ENCODE measurements around the gene JAK1. TPM values are rescaled to one million over a fixed set of nuclear protein-coding genes. Genes with fewer than 3 reads are reported as not detected.

The JAK1 gene
- total RNA-seq, 1 experiment from 2014 or later, result 27.8 TPM

DNA sequence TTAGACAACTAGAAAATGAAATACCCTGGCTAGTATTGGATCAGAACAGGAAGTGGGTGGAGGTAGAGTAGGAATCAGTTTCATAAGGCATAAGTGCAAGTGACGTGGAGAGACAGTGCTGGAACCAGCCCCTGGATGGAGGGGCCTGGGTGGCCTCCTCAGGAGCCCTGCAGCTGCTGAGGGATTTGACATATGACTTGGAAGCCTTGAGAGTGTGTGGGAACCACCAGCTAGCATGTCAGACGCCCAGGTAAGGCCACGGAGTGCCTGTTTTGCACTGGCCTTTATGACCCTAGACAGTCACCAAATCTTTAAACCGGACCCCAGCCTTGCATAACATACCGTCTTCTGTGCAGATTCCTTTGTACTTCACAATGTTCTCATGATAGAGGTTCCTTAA, 127.1 kb downstream of the JAK1 start:
- no peak for DNase-seq (ENCODE audit: low spot score)
- no peaks in the 10 kb centered on the region for H3K27me3 Mint-ChIP-seq (ENCODE audit: low read depth)
- H3K4me1 Mint-ChIP-seq, result peaks cover 6% of the 10 kb centered on the region
- TF ChIP-seq TEAD1 (CRISPR knock-in tag; IDR thresholded peaks at IDR 0.05), result no peak
- no peak for TF ChIP-seq HMGA2 (CRISPR knock-in tag; IDR thresholded peaks at IDR 0.05)
- TF ChIP-seq, protein P1, sequence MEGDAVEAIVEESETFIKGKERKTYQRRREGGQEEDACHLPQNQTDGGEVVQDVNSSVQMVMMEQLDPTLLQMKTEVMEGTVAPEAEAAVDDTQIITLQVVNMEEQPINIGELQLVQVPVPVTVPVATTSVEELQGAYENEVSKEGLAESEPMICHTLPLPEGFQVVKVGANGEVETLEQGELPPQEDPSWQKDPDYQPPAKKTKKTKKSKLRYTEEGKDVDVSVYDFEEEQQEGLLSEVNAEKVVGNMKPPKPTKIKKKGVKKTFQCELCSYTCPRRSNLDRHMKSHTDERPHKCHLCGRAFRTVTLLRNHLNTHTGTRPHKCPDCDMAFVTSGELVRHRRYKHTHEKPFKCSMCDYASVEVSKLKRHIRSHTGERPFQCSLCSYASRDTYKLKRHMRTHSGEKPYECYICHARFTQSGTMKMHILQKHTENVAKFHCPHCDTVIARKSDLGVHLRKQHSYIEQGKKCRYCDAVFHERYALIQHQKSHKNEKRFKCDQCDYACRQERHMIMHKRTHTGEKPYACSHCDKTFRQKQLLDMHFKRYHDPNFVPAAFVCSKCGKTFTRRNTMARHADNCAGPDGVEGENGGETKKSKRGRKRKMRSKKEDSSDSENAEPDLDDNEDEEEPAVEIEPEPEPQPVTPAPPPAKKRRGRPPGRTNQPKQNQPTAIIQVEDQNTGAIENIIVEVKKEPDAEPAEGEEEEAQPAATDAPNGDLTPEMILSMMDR (IDR thresholded peaks at IDR 0.05), result no peak
- TF ChIP-seq, protein P2, sequence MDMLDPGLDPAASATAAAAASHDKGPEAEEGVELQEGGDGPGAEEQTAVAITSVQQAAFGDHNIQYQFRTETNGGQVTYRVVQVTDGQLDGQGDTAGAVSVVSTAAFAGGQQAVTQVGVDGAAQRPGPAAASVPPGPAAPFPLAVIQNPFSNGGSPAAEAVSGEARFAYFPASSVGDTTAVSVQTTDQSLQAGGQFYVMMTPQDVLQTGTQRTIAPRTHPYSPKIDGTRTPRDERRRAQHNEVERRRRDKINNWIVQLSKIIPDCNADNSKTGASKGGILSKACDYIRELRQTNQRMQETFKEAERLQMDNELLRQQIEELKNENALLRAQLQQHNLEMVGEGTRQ (CRISPR knock-in tag; IDR thresholded peaks at IDR 0.05), result no peak
- no peak for TF ChIP-seq ZNF263 (CRISPR knock-in tag; IDR thresholded peaks at IDR 0.05; ENCODE audit: low read depth)
- TF ChIP-seq, protein P3, sequence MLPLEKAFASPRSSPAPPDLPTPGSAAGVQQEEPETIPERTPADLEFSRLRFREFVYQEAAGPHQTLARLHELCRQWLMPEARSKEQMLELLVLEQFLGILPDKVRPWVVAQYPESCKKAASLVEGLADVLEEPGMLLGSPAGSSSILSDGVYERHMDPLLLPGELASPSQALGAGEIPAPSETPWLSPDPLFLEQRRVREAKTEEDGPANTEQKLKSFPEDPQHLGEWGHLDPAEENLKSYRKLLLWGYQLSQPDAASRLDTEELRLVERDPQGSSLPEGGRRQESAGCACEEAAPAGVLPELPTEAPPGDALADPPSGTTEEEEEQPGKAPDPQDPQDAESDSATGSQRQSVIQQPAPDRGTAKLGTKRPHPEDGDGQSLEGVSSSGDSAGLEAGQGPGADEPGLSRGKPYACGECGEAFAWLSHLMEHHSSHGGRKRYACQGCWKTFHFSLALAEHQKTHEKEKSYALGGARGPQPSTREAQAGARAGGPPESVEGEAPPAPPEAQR (CRISPR knock-in tag; IDR thresholded peaks at IDR 0.05), result no peak
- TF ChIP-seq, protein P4, sequence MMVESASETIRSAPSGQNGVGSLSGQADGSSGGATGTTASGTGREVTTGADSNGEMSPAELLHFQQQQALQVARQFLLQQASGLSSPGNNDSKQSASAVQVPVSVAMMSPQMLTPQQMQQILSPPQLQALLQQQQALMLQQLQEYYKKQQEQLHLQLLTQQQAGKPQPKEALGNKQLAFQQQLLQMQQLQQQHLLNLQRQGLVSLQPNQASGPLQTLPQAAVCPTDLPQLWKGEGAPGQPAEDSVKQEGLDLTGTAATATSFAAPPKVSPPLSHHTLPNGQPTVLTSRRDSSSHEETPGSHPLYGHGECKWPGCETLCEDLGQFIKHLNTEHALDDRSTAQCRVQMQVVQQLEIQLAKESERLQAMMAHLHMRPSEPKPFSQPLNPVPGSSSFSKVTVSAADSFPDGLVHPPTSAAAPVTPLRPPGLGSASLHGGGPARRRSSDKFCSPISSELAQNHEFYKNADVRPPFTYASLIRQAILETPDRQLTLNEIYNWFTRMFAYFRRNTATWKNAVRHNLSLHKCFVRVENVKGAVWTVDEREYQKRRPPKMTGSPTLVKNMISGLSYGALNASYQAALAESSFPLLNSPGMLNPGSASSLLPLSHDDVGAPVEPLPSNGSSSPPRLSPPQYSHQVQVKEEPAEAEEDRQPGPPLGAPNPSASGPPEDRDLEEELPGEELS (CRISPR knock-in tag; IDR thresholded peaks at IDR 0.05), result no peak
- TF ChIP-seq, protein P5, sequence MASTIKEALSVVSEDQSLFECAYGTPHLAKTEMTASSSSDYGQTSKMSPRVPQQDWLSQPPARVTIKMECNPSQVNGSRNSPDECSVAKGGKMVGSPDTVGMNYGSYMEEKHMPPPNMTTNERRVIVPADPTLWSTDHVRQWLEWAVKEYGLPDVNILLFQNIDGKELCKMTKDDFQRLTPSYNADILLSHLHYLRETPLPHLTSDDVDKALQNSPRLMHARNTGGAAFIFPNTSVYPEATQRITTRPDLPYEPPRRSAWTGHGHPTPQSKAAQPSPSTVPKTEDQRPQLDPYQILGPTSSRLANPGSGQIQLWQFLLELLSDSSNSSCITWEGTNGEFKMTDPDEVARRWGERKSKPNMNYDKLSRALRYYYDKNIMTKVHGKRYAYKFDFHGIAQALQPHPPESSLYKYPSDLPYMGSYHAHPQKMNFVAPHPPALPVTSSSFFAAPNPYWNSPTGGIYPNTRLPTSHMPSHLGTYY (CRISPR knock-in tag; IDR thresholded peaks at IDR 0.05), result no peak
- no peak for TF ChIP-seq NFYB (CRISPR knock-in tag; conservative IDR thresholded peaks at IDR 0.05; ENCODE audit: low read depth)
- peaks cover 27% of the 10 kb centered on the region for H3K36me3 Mint-ChIP-seq
- CTCF ChIA-PET, result no interaction called here
- POLR2A ChIA-PET, result interaction anchor here (0.7 kb wide), 1 partner anchor 578 kb away, joined by 5 read pairs; no protein-coding TSS in a partner anchor
- no peak for ATAC-seq
- no peaks in the 10 kb centered on the region for H3K9me3 Mint-ChIP-seq
- no peak overlapping the region for H3K4me3 Mint-ChIP-seq
- H3K27ac Mint-ChIP-seq, result 0 out of 2 replicates have a peak overlapping the region, but pooled peaks have one; percentile 20

DNA sequence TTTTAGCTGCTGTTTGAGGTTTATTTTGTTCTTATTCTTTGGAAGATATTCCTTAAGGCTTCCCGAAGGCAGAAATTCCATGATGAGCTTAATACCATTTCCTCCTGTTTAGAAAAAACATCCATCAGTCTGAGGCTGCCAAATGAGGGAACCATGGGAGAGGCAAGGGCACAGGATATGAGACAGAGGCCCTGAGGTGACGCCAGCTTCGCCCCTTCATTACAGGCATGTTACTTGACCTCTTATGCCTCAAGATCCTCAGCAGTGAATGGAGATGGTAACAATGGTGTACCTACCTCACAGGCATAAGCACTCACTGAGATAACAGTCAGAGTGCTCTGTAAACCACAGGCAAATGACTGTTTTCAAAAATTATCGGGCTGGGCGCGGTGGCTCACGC, 127.9 kb downstream of the JAK1 start:
- H3K36me3 Mint-ChIP-seq, result peaks cover 27% of the 10 kb centered on the region
- DNase-seq (ENCODE audit: low spot score), result no peak
- H3K4me3 Mint-ChIP-seq, result no peak overlapping the region
- POLR2A ChIA-PET, result interaction anchor here (0.7 kb wide), 1 partner anchor 577 kb away, joined by 5 read pairs; no protein-coding TSS in a partner anchor
- peaks cover 6% of the 10 kb centered on the region for H3K4me1 Mint-ChIP-seq
- H3K27ac Mint-ChIP-seq, result 0 out of 2 replicates have a peak overlapping the region, but pooled peaks have one; percentile 28
- CTCF ChIA-PET, result no interaction called here
- H3K27me3 Mint-ChIP-seq (ENCODE audit: low read depth), result no peaks in the 10 kb centered on the region
- ATAC-seq, result no peak
- no peaks in the 10 kb centered on the region for H3K9me3 Mint-ChIP-seq
- TF ChIP-seq, protein P3 (CRISPR knock-in tag; IDR thresholded peaks at IDR 0.05), result no peak
- TF ChIP-seq GRHL2 (CRISPR knock-in tag; IDR thresholded peaks at IDR 0.05; ENCODE audit: insufficient replicate concordance, severe bottlenecking), result no peak
- no peak for TF ChIP-seq EMX1 (CRISPR knock-in tag; IDR thresholded peaks at IDR 0.05)
- no peak for TF ChIP-seq CBFB (CRISPR knock-in tag; IDR thresholded peaks at IDR 0.05; ENCODE audit: low read depth)
- TF ChIP-seq, protein P6, sequence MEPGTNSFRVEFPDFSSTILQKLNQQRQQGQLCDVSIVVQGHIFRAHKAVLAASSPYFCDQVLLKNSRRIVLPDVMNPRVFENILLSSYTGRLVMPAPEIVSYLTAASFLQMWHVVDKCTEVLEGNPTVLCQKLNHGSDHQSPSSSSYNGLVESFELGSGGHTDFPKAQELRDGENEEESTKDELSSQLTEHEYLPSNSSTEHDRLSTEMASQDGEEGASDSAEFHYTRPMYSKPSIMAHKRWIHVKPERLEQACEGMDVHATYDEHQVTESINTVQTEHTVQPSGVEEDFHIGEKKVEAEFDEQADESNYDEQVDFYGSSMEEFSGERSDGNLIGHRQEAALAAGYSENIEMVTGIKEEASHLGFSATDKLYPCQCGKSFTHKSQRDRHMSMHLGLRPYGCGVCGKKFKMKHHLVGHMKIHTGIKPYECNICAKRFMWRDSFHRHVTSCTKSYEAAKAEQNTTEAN (CRISPR knock-in tag; IDR thresholded peaks at IDR 0.05), result no peak
- no peak for TF ChIP-seq ZNF317 (CRISPR knock-in tag; IDR thresholded peaks at IDR 0.05; ENCODE audit: borderline replicate concordance, low read depth)
- no peak for TF ChIP-seq KAT7 (CRISPR knock-in tag; IDR thresholded peaks at IDR 0.05; ENCODE audit: borderline replicate concordance)
- TF ChIP-seq ZNF121 (CRISPR knock-in tag; IDR thresholded peaks at IDR 0.05), result no peak
- TF ChIP-seq, protein P7, sequence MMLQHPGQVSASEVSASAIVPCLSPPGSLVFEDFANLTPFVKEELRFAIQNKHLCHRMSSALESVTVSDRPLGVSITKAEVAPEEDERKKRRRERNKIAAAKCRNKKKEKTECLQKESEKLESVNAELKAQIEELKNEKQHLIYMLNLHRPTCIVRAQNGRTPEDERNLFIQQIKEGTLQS (CRISPR knock-in tag; conservative IDR thresholded peaks at IDR 0.05), result no peak
- no peak for TF ChIP-seq ETV6 (CRISPR knock-in tag; IDR thresholded peaks at IDR 0.05)
- no peak for TF ChIP-seq ELF4 (CRISPR knock-in tag; IDR thresholded peaks at IDR 0.05; ENCODE audit: low read depth)
- TF ChIP-seq, protein P8, sequence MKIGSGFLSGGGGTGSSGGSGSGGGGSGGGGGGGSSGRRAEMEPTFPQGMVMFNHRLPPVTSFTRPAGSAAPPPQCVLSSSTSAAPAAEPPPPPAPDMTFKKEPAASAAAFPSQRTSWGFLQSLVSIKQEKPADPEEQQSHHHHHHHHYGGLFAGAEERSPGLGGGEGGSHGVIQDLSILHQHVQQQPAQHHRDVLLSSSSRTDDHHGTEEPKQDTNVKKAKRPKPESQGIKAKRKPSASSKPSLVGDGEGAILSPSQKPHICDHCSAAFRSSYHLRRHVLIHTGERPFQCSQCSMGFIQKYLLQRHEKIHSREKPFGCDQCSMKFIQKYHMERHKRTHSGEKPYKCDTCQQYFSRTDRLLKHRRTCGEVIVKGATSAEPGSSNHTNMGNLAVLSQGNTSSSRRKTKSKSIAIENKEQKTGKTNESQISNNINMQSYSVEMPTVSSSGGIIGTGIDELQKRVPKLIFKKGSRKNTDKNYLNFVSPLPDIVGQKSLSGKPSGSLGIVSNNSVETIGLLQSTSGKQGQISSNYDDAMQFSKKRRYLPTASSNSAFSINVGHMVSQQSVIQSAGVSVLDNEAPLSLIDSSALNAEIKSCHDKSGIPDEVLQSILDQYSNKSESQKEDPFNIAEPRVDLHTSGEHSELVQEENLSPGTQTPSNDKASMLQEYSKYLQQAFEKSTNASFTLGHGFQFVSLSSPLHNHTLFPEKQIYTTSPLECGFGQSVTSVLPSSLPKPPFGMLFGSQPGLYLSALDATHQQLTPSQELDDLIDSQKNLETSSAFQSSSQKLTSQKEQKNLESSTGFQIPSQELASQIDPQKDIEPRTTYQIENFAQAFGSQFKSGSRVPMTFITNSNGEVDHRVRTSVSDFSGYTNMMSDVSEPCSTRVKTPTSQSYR (CRISPR knock-in tag; IDR thresholded peaks at IDR 0.05), result no peak
- TF ChIP-seq, protein P2 (CRISPR knock-in tag; IDR thresholded peaks at IDR 0.05), result no peak

Data from WTC11 (cell line).